Fibroblast of gingiva (primary cell): Measurements from ENCODE around the gene XXYLT1.
"Not testable (repeated sequence)": the region's sequence is repeated elsewhere in the genome, so short reads cannot be mapped to it uniquely, and the experiment has no call there.

ENCODE experiments used
- DNase-seq: peaks from one replicate; pipeline ENCODE4 v3.0.0-alpha.2; 2011; ENCODE audit warnings: low read depth

XXYLT1 gene

DNA sequence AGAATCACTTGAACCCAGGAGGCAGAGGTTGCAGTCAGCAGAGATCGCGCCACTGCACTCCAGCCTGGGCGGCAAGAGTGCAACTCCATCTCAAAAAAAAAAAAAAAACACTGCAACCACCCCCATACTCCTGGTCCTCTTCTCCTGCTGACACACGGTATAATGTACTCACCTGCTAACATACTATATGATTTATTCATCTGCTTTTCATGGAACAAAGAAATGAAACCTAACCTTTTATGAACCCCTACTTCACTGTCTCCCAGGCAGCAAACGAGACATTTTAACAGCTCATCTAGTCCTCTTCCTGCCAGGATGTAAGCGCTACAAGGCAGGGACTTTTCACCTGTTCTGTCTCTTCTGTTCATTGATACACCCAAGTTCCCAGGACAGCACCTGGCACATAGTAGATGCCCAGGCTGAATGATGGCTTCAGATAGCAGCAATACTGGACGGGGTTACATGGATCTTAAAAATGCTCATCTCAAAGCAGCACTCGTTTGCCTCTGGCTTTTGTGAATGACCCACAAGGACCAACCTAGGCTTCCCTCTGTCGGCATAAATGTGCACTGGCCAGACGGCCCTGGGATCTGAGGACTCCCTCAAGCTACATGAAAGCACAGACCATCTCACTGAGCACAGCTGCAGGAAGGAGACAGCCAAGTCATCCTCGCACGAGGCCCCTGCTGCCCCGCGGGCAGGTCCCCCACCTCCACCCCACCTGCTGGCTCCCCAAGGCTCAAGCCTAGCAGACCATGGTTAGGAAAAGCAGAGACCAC lies 20.3 kb downstream of the XXYLT1 start:
- DNase-seq = peak; percentile 59

DNA sequence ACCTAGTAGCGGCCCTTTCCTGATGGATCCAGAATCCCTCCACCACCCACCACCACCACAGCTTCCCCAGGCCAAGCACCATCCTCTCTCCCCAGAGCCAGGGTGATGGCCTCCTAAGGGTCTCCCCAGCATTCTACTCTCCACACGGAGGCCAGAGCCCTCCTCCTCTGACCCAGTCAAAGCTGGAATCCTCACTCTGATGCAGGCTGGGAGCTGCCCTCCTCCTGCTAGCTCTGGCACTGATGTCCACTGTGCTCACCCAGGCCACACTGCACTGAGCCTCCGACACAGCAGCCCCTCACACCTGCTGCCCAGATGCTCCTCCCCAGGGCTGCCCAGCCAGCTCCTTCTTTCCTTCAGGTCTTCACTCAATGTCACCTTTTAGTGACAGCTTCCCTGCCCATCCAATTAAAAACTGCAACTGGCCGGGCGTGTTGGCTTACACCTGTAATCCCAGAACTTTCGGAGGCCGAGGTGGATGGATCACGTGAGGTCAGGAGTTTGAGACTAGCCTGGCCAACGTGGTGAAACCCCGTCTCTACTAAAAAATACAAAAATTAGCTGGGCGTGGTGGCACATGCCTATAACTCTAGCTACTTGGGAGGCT lies 21.0 kb downstream of the XXYLT1 start:
- no peak for DNase-seq

DNA sequence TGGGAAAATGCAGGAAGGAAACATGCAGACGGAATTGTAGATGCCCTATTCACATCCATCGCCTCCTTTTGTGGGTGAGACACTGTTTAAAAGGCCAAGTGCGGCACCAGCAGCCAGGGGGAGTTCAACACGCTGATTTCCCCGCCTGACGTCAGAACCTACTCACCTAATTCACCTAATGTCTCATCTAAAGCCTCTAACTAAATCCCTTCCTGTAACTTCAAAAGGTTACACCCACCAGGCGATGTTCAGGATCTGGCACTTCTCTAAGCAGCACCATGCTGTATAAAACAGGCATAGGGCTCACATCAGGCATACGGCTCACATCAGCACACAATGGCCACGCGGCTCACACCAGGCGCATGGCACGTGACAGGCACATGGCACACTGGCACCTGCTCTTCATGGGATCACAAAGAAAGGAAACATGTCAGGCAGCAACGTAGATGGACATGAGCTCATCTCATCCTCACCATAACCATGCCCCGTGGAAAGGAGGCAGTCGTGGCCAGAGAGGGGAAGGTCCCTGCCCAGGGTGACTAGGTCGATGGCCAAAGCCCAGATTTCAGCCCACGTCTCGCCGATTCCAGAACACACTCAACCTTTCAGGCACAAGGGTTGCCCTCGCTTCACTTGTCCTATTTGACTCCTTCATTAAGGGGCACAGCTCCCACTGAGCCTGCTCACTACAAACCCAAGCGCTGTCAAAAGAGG lies 21.7 kb downstream of the XXYLT1 start:
- DNase-seq = no peak

- no peak for DNase-seq
These were observed 22.7 kb downstream of the XXYLT1 start for GRCh38 chr3:195248281-195248680.

- no peak for DNase-seq
These were observed 23.1 kb downstream of the XXYLT1 start for GRCh38 chr3:195247863-195248189.

DNA sequence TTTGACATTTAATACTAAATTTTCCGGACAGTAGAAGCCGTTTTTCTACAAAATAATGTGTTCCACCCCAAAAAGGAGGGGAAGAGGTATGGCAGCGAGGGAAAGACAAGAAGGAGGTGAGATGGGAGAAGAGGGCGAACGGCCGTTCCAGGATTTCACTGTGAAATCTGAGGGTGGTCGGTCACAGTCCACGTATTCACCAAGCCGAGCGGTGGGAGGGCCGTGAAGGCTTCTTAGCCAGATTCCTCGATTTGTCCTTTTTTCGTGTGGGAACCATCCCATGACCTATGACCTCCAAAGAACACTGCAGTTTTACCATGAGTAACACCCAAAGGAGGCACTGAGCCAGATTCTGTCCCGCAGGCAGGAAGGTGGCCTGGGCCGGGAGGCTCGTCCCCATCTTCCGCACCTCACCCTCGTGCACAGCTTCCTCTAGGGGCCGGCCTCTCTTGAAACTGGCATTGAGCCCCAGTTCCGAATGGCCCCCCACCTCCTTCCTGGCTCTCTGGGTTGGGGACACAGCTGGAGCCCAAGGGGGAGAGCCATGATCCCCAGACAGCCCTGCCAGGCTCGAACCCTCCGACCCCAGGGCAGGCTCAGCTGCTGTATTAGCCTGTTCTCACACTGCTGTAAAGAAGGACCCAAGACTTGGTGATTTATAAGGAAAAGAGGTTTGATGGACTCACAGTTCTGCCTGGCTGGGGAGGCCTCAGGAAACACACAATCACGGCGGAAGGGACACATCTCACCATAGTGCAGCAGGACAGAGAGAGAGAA lies 23.7 kb downstream of the XXYLT1 start:
- no peak for DNase-seq

- DNase-seq = no peak
These were observed 24.4 kb downstream of the XXYLT1 start for GRCh38 chr3:195246581-195246995.

DNA sequence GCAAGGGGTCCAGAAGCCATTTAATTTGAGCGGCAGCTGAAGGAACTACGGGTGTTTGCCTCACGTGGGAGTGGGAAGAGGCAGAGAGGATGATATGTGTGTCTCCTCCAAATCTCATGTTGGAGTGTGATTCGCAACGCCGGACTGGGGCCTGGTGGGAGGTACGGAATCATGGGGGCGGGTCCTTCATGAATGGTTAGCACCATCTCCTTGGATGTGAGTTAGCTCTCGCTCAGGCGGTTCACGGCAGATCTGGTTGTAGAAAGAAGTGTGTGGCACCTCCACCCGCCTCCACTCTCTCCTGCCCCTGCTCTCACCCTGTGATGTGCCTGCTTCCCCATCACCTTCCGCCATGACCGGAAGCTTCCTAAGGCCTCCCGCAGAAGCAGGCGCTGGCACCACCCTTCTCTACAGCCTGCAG lies 25.4 kb downstream of the XXYLT1 start:
- DNase-seq = no peak

GRCh38 chr3:195241592-195242355 lies 29.2 kb downstream of the XXYLT1 start:
- DNase-seq = no peak

DNA sequence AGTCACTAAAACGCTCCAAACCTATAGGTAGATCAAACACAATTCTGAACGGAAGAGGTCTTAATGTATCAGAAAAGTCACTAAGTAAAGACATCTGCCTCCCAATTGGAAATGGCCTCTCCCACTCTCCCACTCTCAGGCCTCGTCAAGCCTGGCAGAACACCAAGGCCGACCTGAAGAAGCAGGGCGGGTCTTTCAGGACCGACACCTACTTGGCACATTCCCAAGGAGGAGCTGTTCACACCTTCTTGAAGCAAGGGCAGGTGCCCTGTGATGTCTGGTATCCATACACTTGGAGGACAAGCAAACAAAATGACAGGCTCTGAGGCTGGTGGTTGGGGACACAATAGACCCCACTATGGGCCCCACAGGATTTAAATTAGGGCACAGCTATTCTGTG lies 30.0 kb downstream of the XXYLT1 start:
- DNase-seq = no peak

GRCh38 chr3:195240171-195240701 lies 30.7 kb downstream of the XXYLT1 start:
- DNase-seq = no peak

GRCh38 chr3:195239121-195239520 lies 31.8 kb downstream of the XXYLT1 start:
- DNase-seq = no peak

- DNase-seq = peak; percentile 69
These were observed 32.3 kb downstream of the XXYLT1 start for GRCh38 chr3:195238586-195239118.

- no peak for DNase-seq
These were observed 32.8 kb downstream of the XXYLT1 start for GRCh38 chr3:195238081-195238571.

GRCh38 chr3:195236801-195237570 lies 34.0 kb downstream of the XXYLT1 start:
- DNase-seq = no peak

GRCh38 chr3:195236076-195236798 lies 34.7 kb downstream of the XXYLT1 start:
- no peak for DNase-seq

DNA sequence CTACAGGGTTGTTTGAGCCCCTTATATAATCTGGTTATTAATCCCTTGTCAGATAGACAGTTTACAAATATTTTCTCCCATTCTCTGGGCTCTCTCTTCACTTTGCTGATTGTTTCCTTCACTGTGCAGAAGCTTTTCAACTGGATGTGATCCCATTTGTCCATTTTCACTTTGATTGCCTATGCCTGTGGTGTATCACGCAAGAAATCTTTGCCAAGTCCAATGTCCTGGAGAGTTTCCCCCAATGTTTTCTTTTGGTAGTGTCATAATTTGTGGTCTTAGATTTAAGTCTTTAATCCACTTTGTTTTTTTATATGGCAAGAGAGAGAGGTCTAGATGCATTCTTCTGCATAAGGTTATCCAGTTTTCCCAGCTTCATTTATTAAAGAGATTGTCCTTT lies 40.7 kb downstream of the XXYLT1 start:
- DNase-seq = no peak

GRCh38 chr3:195228886-195229285 lies 42.1 kb downstream of the XXYLT1 start:
- not testable (repeated sequence) for DNase-seq

GRCh38 chr3:195227871-195228270 lies 43.1 kb downstream of the XXYLT1 start:
- no peak for DNase-seq
